IPS-18c (cell line): Measurements from ENCODE around the gene COX11.

ENCODE experiments used
- H3K4me3 ChIP-seq: 2 replicates; pipeline ENCODE4 v1.7.0; 2013; ENCODE audit warnings: low read depth, mild to moderate bottlenecking, low read length, moderate library complexity; ENCODE audit not compliant: insufficient read depth
- H3K9me3 ChIP-seq: one replicate; pipeline ENCODE4 v1.6.1; 2013; ENCODE audit warnings: mild to moderate bottlenecking, low read length, moderate library complexity; ENCODE audit not compliant: control insufficient read depth, insufficient read depth

The COX11 gene, protein sequence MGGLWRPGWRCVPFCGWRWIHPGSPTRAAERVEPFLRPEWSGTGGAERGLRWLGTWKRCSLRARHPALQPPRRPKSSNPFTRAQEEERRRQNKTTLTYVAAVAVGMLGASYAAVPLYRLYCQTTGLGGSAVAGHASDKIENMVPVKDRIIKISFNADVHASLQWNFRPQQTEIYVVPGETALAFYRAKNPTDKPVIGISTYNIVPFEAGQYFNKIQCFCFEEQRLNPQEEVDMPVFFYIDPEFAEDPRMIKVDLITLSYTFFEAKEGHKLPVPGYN

DNA sequence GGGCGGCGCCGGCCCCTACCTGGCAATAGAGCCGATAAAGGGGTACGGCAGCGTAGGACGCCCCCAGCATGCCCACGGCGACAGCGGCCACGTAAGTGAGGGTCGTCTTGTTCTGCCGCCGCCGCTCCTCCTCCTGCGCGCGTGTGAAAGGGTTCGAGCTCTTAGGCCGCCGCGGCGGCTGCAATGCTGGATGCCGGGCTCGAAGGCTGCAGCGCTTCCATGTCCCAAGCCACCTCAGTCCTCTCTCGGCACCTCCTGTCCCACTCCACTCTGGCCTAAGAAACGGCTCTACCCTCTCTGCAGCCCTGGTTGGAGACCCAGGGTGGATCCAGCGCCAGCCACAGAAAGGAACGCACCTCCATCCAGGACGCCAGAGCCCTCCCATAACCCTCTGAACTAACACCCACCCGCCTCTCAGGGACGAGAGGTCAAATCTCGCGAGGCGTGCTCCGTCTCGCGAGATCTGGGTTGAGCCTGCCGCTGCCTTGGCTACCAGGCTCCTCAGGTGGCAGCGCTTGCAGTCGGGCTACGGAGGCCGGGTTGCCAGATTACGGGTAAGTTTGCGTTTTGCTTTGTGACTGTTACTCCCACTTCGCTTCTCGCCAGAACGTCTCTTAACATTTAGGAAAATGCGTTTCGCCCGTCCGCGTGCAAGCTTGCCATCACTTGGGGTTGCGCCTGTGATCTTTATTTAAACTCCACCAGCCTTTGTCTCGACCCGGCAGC lies at the start of gene COX11, which contains the start of gene STXBP4:
Gene COX11 (minus strand): TSS at position 393 of the 726 bp plus-strand sequence. CDS start 8 bp downstream, at position 385.
Gene STXBP4 (plus strand): TSS at position 504 of the 726 bp plus-strand sequence. CDS start 17,455 bp downstream, outside the sequence.
- Histone ChIP-seq H3K9me3 (no peaks in the 10 kb centered on the region), H3K4me3 (peak within 1 kb of the TSS; percentile 96)

DNA sequence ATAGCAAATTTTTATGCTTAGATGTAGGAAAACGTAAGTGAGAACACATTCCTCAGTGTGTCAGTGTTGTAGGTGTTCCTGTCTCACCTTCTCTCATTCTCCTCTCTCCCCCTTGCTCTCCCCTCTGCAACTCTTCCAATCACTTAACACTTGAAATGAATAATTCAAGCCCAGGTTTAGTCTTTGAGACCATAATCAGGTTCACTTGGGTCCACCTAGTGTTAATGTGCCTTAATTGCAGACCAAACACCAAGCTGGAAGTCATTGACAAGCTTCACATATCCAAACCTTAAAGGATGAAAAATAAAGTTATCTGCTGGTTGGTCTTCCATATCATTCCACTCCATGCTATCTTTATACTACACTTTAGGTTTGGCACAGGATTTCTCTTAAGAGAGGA lies 37.1 kb upstream of the COX11 start:
- peaks cover 2% of the 10 kb centered on the region for H3K9me3 ChIP-seq
- no peak overlapping the region for H3K4me3 ChIP-seq

DNA sequence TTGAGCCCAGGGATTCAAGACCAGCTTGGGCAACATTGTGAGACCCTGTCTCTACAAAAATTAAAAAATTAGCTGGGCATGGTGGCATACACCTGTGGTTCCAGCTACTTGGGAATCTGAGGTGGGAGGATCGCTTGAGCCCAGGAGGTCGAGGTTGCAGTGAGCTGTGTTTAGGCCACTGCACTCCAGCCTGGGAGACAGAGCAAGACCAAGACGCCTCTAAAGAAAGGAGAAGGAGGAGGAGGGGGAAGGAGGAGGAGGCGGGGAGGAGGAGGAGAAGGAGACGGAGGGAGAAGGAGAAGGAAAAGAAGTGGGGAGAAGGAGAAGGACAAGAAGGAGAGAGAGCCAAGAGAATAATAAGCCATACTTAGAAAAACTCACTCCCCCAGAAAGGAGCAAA lies 36.0 kb upstream of the COX11 start:
- no peak overlapping the region for H3K4me3 ChIP-seq

DNA sequence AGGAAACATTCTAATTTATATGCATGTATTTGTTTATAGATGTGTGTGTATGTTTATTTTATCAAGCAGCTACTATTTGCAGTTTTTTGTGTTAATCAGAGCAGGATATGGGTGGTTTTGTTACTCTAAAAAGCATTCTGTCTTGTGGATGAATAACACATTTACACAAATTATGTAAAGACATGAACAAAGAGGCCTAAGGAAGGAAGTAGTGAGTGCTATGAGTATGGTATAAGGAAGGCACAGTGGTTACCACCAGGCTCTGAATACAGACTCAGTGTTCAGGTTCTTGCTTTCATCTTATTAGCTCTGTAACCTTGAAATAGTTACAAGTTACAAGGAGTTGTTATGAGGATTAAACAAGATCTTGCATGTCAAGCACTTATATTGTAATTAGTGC lies 34.0 kb upstream of the COX11 start:
- H3K9me3 ChIP-seq: peaks cover 2% of the 10 kb centered on the region
- H3K4me3 ChIP-seq: no peak overlapping the region

More for the DNA sequence above, 36.0 kb upstream of the COX11 start:
- peaks cover 2% of the 10 kb centered on the region for H3K9me3 ChIP-seq

DNA sequence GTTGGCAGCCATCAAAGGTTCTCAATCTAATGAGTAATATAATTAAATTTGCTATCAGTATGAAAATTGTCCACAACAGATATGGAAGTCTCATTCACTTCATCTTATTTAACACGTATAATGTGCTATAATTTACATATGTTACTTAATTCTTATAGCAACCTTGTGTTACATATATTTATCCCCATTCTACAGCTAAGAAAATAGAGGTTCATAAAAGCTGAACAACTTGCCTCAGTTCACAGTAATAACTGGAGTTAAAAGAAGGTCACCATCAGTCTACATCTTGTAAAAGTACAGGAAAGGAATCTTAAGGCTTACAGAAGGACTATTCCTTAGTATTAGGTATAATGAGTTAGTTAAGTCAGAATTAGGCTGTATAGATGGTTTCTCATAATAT lies 28.0 kb upstream of the COX11 start:
- Histone ChIP-seq H3K9me3 (no peaks in the 10 kb centered on the region), H3K4me3 (no peak overlapping the region)

DNA sequence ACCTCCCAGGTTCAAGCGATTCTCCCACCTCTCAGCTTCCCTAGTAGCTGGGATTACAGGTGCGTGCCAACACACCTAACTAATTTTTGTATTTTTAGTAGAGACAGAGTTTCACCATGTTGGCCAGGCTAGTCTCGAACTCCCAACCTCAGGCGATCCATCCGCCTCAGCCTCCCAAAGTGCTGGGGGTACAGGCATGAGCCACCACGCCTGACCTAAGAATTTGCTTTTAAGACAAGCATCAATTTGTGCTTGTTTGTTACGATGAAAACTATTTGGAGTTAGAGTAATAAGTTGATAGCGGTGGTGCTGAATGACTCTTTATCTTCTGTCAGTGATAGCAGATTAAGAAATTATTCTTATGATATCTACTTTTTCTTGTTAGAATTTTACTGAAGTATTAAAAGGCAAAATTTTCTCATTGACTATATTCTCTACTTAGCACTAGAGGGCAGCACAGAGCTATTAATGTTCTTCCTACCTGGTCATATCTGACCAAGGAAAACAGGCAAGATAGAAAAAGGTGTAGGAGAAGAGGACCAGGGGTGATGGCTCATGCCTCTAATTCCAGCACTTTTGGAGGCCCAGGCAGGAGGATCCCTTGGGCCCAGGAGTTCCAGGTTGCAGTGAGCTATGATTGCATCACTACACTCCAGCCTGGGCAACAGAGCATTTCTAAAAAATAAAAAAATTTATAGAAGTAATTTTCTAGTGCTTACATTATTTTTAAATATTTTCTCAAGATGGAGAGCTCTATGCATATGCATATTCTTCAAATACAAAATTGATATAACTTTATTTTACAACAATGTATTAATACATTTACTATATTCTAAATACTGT lies 24.6 kb upstream of the COX11 start:
- no peak overlapping the region for H3K4me3 ChIP-seq
- no peaks in the 10 kb centered on the region for H3K9me3 ChIP-seq

DNA sequence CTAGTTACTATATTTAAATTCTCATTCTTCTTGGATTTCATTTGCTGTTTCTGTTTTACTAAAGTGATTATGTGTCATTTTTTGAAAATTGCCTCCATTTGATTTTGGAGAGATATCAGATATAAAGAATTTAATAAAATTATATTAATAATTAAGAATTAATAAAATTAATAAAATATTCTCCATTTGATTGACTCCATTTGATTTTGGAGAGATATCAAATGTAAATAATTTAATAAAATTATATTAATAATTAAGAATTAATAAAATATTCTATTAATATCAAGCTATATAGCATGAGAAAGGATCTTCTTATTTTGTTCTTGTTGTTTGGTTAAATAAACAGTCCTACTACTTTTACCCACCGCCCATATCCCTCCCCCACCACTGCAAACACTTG lies 23.1 kb upstream of the COX11 start:
- no peak overlapping the region for H3K4me3 ChIP-seq
- no peaks in the 10 kb centered on the region for H3K9me3 ChIP-seq

DNA sequence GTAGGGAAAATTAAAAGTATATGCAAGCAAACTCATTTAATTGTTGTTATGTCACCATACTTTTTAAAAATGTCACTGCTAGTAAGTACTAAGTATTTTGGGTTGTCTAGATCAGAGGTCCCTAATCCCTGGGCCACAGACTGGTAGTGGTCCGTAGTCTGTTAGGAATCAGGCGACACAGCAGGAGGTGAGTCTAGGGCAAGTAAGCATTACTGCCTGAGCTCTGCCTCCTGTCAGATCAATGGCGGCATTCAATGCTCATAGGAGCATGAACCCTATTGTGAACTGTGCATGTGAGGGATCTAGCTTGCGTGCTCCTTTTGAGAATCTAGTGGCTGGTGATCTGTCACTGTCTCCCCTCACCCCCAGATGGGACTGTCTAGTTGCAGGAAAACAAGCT lies 21.7 kb upstream of the COX11 start:
- H3K9me3 ChIP-seq: no peaks in the 10 kb centered on the region
- H3K4me3 ChIP-seq: no peak overlapping the region

DNA sequence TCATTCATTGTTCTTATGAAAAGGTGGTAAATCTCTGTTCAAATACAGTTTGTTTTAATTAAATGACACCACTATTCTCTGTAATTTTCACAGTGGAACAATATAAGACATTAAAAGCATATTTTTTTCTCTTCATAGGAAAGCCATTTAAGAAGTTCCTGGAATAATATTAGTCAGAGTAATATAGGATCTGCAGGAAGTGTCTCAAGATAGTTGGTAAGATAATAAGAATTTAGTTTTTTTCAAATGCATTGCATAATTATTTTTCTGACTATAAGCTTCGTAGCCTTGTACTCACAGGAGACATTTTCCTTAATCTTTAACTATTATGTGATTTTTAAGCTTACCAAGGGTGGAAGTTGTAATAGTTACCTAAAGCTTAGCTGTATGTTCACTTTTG lies 17.0 kb upstream of the COX11 start:
- no peaks in the 10 kb centered on the region for H3K9me3 ChIP-seq
- H3K4me3 ChIP-seq: no peak overlapping the region

DNA sequence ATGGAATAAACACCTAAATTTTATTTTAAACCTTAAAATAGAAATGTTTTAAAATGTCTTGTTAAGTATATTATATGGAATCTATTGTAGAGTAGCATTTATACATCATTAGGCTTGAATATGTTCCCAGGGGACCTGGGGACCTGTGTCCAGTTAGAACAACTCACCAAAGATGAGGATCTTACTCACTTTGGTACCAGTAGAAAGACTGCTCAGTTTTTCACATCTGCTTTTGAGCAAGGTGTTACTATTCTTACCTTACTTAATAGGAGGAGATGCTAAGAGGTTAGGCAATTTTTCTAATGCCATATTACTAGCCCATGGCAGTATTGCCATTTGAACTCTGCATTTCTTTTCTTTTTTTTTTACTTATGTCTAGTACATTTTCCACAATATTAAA lies 14.8 kb upstream of the COX11 start:
- Histone ChIP-seq H3K9me3 (no peaks in the 10 kb centered on the region), H3K4me3 (no peak overlapping the region)

DNA sequence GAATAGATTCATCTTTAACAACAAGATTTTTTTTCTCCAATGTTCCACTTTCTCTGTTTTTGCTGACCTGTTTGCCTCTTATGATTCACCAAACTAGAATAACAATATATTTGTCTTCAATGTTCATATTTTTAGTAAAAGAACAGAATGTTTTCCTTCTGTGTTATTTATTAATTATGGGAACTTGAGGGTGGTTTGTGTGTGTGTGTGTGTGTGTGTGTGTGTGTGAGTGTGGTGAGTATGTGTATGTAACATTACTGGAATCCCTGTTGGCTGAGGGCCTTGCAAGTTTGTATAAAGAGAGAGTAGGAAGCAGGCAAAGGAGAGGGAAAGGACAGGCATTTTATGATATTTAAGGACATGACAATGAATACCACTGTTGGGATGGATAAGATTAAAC lies 13.9 kb upstream of the COX11 start:
- no peak overlapping the region for H3K4me3 ChIP-seq
- H3K9me3 ChIP-seq: no peaks in the 10 kb centered on the region

DNA sequence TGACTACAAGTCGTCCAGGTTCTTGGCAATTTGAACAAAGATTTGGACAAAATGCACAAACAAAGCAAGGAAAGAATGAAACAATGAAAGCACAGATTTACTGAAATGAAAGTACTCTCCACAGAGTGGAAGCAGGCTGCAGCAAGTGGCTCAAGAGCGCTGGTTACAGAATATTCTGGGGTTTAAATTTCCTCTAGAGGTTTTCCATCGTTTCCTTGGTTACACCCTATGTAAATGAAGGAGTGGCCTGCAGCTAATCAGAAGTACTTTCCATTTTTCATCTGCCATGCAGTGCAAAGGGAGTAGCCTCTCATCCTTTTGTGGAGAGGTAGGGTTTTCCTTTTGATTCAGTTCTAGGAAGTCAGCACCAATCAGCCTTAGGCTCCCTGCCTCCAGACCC lies 11.9 kb upstream of the COX11 start:
- Histone ChIP-seq H3K9me3 (no peaks in the 10 kb centered on the region), H3K4me3 (no peak overlapping the region)

DNA sequence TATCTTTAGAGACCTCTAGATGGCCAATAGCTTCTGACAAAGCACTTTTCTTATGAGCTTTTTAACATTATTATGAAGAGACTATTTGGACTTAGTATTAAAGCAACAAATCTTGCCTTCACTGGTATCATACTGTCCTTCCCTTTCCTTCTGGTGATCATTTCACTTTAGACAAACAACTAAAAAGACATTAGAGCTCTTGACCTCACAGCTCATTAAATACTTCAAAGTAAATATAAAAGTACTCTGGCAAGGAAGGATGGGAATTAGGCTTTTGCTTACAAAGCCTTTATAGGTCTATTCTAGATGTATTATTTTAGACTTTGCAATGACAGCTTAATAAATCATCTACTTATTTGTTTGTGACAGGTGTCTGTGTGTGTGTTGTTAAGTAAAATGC lies 11.2 kb upstream of the COX11 start:
- no peaks in the 10 kb centered on the region for H3K9me3 ChIP-seq
- H3K4me3 ChIP-seq: no peak overlapping the region

DNA sequence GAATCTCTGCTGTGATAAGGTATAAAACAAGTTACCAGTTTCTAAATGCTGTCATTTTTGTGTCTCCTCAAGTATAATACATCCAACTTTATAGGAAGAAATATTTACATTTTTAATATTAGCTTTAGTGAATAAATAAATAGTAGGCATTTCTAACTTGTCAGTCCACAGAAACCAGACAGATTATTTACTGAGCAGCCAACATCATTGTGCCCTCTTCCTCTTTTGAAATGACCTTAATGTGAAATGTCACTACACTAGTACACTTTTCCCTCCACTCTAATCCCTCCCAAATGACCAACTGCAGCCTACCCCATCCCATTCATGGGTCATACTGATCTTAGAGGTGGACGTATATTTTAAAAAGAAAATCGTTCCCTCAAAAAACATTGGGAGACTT lies 9.3 kb upstream of the COX11 start:
- no peaks in the 10 kb centered on the region for H3K9me3 ChIP-seq
- no peak overlapping the region for H3K4me3 ChIP-seq

DNA sequence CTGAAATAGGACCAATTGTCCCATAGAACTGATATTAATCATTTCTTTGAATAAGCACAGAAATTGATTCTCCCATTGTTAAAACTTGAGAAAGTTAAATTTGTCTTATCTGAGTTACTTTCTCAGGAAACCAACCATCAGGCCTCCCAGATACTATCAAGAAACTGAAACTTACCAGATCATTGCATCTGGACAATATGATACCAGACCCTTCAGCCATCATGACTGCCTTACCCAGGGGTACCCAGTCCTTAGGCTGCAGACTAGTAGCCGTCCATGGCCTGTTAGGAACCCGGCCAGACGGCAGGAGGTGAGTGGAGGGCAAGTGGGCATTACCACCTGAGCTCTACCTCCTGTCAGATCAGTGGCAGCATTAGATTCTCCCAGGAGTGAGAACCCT lies 7.9 kb upstream of the COX11 start:
- no peaks in the 10 kb centered on the region for H3K9me3 ChIP-seq
- H3K4me3 ChIP-seq: no peak overlapping the region

DNA sequence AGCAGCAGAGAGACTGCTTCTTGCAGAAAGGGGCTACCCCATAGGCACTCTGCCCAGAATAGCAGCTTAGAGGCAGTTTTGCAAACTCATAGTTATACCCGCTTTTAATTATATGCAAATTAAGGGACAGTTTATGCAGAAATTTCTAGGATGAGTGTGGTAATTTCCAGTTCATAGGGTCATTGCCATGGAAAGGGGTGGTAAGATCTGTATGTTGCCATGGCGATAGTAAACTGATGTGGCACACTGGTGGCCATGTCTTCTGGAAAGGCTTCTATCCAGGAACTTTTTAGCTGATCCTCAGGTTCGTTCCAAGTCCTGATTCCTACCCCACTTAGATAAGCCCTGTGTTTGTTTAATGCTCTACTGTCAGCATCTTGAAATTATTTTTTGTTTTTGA lies 6.3 kb upstream of the COX11 start:
- H3K9me3 ChIP-seq: no peaks in the 10 kb centered on the region

DNA sequence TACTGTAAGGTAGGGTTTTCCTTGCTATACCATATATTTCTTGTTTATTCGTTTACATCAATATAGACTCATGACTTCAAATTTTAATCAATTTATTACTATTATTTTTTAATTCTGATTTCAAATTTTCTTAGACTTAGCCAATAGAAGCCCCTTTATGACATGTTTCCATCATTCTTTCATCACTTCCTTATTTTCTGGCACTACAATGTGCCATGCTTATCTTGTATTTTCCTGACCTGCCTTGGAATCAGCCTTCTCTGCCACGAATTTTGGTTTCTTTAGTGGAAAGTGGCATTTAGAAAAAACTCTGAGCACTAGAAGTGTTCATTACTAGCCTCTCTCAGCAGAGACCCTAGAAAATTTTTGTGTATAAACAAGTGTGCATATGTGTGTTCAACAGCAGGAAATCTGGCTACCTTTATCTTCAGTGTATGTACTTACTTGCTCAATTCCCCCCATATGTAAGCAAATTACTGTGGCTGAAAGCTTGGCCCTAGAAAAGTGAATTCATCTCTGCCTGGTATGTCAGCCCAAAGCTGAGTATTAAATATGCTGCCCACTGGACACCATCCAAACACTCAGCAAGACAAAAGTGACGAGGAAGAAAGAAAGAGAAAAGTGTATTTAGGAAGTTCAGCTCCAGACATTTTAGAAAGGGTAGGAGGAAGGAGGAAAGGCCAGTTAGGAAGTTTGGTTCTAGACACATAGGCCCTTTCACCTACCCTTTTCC lies 4.1 kb upstream of the COX11 start:
- H3K4me3 ChIP-seq: no peak overlapping the region
- no peaks in the 10 kb centered on the region for H3K9me3 ChIP-seq

More for the DNA sequence above, 6.3 kb upstream of the COX11 start:
- no peak overlapping the region for H3K4me3 ChIP-seq
